SK-N-SH (cell line): ENCODE results near the gene MOCS3. TPM values are rescaled to one million over a fixed set of nuclear protein-coding genes. Genes with fewer than 3 reads are reported as not detected.

Experiments used
- CTCF ChIA-PET: fragments of 300-600, 350-600 bp; formaldehyde crosslinking; extraction: SDS; loops from one replicate; lab custom pipeline; 2021; lab: Yijun Ruan, JAX
- POLR2A ChIA-PET: fragments of 350-600 bp; sonication (Branson Sonifier 250); formaldehyde crosslinking; extraction: SDS; loops from one replicate; lab custom pipeline; 2020; ENCODE audit warnings: antibody characterized with exemption, inconsistent platforms; lab: Yijun Ruan, JAX
- DNase-seq: peaks from one replicate; pipeline ENCODE4 v3.0.0; 2012
- H2AFZ ChIP-seq: fragments of 200-600 bp; sonication (generic); 2 replicates; pipeline ENCODE4 v1.8.1; 2016; ENCODE audit warnings: antibody characterized with exemption, mild to moderate bottlenecking, low read depth
- H3F3A ChIP-seq: fragments of 200-600 bp; sonication (generic); replicated peaks from 2 replicates; pipeline ENCODE3; 2016; ENCODE audit warnings: antibody characterized with exemption, mild to moderate bottlenecking; ENCODE audit not compliant: insufficient read depth
- H3K27ac ChIP-seq, 2 experiments: fragments of 200-500 bp in 1 of 2; fragments of 200-600 bp in 1 of 2; sonication (Bioruptor generic) in 1 of 2; sonication (generic), shearing (Covaris generic) in 1 of 2; 2 replicates each; pipeline versions ENCODE4 v1.5.1 to v1.6.1; 2014 to 2016; ENCODE audit warnings: low read depth in 2 of 2, inconsistent platforms in 1 of 2, low read length in 1 of 2, mild to moderate bottlenecking in 1 of 2, mixed read lengths in 1 of 2
- H3K27me3 ChIP-seq: fragments of 200-600 bp; sonication (generic), shearing (Covaris generic); 2 replicates; pipeline ENCODE4 v1.6.1; 2016; ENCODE audit warnings: mixed run types; ENCODE audit not compliant: insufficient read depth
- H3K36me3 ChIP-seq, 2 experiments: fragments of 200-500 bp in 1 of 2; fragments of 200-600 bp in 1 of 2; sonication (Bioruptor generic) in 1 of 2; sonication (generic) in 1 of 2; replicated peaks in 1 of 2; 2 replicates each; pipeline versions ENCODE3 to v1.5.1; 2014 to 2016; ENCODE audit warnings: low read length in 1 of 2, mild to moderate bottlenecking in 1 of 2; ENCODE audit not compliant: insufficient read depth in 2 of 2, control insufficient read depth in 1 of 2
- H3K4me1 ChIP-seq, 2 experiments: fragments of 200-500 bp in 1 of 2; fragments of 200-600 bp in 1 of 2; sonication (Bioruptor generic) in 1 of 2; sonication (generic), shearing (Covaris generic) in 1 of 2; 2 replicates each; pipeline versions ENCODE4 v1.5.1 to v1.6.1; 2014 to 2016; ENCODE audit warnings: low read depth in 1 of 2, low read length in 1 of 2, mixed run types in 1 of 2; ENCODE audit not compliant: insufficient read depth in 2 of 2, control insufficient read depth in 1 of 2
- H3K4me2 ChIP-seq: fragments of 200-600 bp; sonication (generic), shearing (Covaris generic); 2 replicates; pipeline ENCODE4 v1.6.1; 2017; ENCODE audit warnings: mixed run types
- H3K4me3 ChIP-seq, 2 experiments: fragments of 200-500 bp in 1 of 2; fragments of 200-600 bp in 1 of 2; sonication (Bioruptor generic) in 1 of 2; sonication (generic), shearing (Covaris generic) in 1 of 2; 2 replicates each; pipeline versions ENCODE4 v1.5.1 to v1.8.1; 2014 to 2016; ENCODE audit warnings: low read depth in 2 of 2, inconsistent platforms in 1 of 2, low read length in 1 of 2, mild to moderate bottlenecking in 1 of 2, mixed read lengths in 1 of 2, moderate library complexity in 1 of 2
- H3K79me2 ChIP-seq: fragments of 200-600 bp; sonication (generic); 2 replicates; pipeline ENCODE4 v1.8.1; 2017; ENCODE audit warnings: mild to moderate bottlenecking; ENCODE audit not compliant: insufficient read depth
- H3K9ac ChIP-seq: fragments of 200-600 bp; sonication (generic); 2 replicates; pipeline ENCODE4 v1.6.1; 2017; ENCODE audit warnings: mixed run types
- H3K9me2 ChIP-seq: fragments of 200-600 bp; sonication (generic); 2 replicates; pipeline ENCODE4 v1.6.1; 2017; ENCODE audit warnings: mixed run types
- H3K9me3 ChIP-seq: fragments of 200-600 bp; sonication (generic); 2 replicates; pipeline ENCODE4 v1.6.1; 2017; ENCODE audit warnings: mixed run types, mild to moderate bottlenecking, moderate library complexity
- H4K20me1 ChIP-seq: fragments of 200-600 bp; sonication (generic); 2 replicates; pipeline ENCODE4 v1.6.1; 2017; ENCODE audit warnings: mild to moderate bottlenecking, mixed run types; ENCODE audit not compliant: insufficient read depth
- CHD2 ChIP-seq: fragments of 150-350 bp; IDR thresholded peaks from 2 replicates; pipeline ENCODE4 v1.6.1; 2018; ENCODE audit warnings: low read length; ENCODE audit not compliant: partially characterized antibody
- ELF1 ChIP-seq: IDR thresholded peaks from 2 replicates; pipeline ENCODE4 v1.4.0; 2012
- EP300 ChIP-seq, 2 experiments: IDR thresholded peaks; 2 replicates each; pipeline versions ENCODE4 v1.4.0 to v1.6.1; 2012; ENCODE audit warnings: borderline replicate concordance in 1 of 2, low read depth in 1 of 2, low read length in 1 of 2
- FOSL2 ChIP-seq: IDR thresholded peaks from 2 replicates; pipeline ENCODE4 v1.4.0; 2012; ENCODE audit warnings: low read depth, mild to moderate bottlenecking, moderate library complexity, borderline replicate concordance
- FOXJ3 ChIP-seq: sonication (generic); formaldehyde crosslinking; IDR thresholded peaks from 2 replicates; pipeline ENCODE4 v1.5.1; 2020; ENCODE audit warnings: mild to moderate bottlenecking, missing genetic modification reagents
- FOXM1 ChIP-seq: IDR thresholded peaks from 2 replicates; pipeline ENCODE4 v1.4.0; 2012; ENCODE audit warnings: low read depth, mild to moderate bottlenecking
- JUND ChIP-seq: IDR thresholded peaks from 2 replicates; pipeline ENCODE4 v1.4.0; 2012
- MXI1 ChIP-seq: IDR thresholded peaks from 2 replicates; pipeline ENCODE4 v1.6.1; 2012; ENCODE audit warnings: mild to moderate bottlenecking, low read depth, low read length, improper control_type of control experiment
- NRF1 ChIP-seq: IDR thresholded peaks from 2 replicates; pipeline ENCODE4 v1.6.1; 2012; ENCODE audit warnings: low read depth, mild to moderate bottlenecking, low read length
- POLR2AphosphoS5 ChIP-seq: IDR thresholded peaks from 2 replicates; pipeline ENCODE4 v1.6.1; 2012; ENCODE audit warnings: low read depth, low read length
- RAD21 ChIP-seq: IDR thresholded peaks from 2 replicates; pipeline ENCODE4 v1.6.1; 2012; ENCODE audit warnings: mild to moderate bottlenecking, low read length
- RCOR1 ChIP-seq: fragments of 150-350 bp; IDR thresholded peaks from 2 replicates; pipeline ENCODE4 v1.6.1; 2017; ENCODE audit warnings: antibody characterized with exemption, low read length
- REST ChIP-seq: IDR thresholded peaks from 2 replicates; pipeline ENCODE4 v1.6.1; 2012; ENCODE audit warnings: mild to moderate bottlenecking, low read depth, low read length, moderate library complexity
- RFX5 ChIP-seq: IDR thresholded peaks from 2 replicates; pipeline ENCODE4 v1.6.1; 2012; ENCODE audit warnings: mild to moderate bottlenecking, improper control_type of control experiment, low read length
- RXRA ChIP-seq: IDR thresholded peaks from 2 replicates; pipeline ENCODE4 v1.4.0; 2012; ENCODE audit warnings: low read depth, mild to moderate bottlenecking, borderline replicate concordance
- SIN3A ChIP-seq: IDR thresholded peaks from 2 replicates; pipeline ENCODE4 v1.6.1; 2012; ENCODE audit warnings: low read depth, mild to moderate bottlenecking, low read length, moderate library complexity, borderline replicate concordance
- TAF1 ChIP-seq: IDR thresholded peaks from 2 replicates; pipeline ENCODE4 v1.6.1; 2012; ENCODE audit warnings: low read depth, mild to moderate bottlenecking, low read length, moderate library complexity, borderline replicate concordance
- TCF12 ChIP-seq: IDR thresholded peaks from 2 replicates; pipeline ENCODE4 v1.4.0; 2012
- USF1 ChIP-seq: IDR thresholded peaks from 2 replicates; pipeline ENCODE4 v1.4.0; 2012; ENCODE audit warnings: low read depth, borderline replicate concordance
- WGBS: methylation state at CpG from one replicate; pipeline ENCODE4 v1.1.6; 2017; ENCODE audit warnings: low lambda C conversion rate; 5-methylcytosine and 5-hydroxymethylcytosine counted together
- polyA plus RNA-seq, 3 experiments: library from polyadenylated mRNA; depleted of rRNA; stranded (reverse); fragments of >200 nt; gene quantifications; 2 replicates each; pipeline ENCODE4 v1.2.3, GENCODE V29; 2012
- TF ChIP-seq, protein P1 (sequence below): IDR thresholded peaks from 2 replicates; pipeline ENCODE4 v1.4.0; 2012; ENCODE audit warnings: low read depth

The MOCS3 gene
- polyA plus RNA-seq, 1 of the 3 experiments (the other 2 are of a cell fraction), result 4.0 TPM

- TF ChIP-seq POLR2AphosphoS5 (no peak), TCF12 (no peak), FOXM1 (no peak), EP300 (IDR thresholded peaks at IDR 0.05; ENCODE audit: borderline replicate concordance in 1 of 2, low read depth in 1 of 2, low read length in 1 of 2) (no peak), ELF1 (no peak)
Measured at GRCh38 chr20:50924261-50924920, 34.2 kb upstream of the MOCS3 start (continued).

GRCh38 chr20:50926530-50926929, 32.1 kb upstream of the MOCS3 start:
- Histone ChIP-seq H2AFZ (no peak overlapping the region), H3K27me3 (no peaks in the 10 kb centered on the region)
- TF ChIP-seq USF1 (no peak), FOSL2 (no peak), ELF1 (no peak), TAF1 (no peak), FOXM1 (no peak), FOXJ3 (CRISPR knock-in tag) (no peak), EP300 (IDR thresholded peaks at IDR 0.05; ENCODE audit: borderline replicate concordance in 1 of 2, low read depth in 1 of 2, low read length in 1 of 2) (no peak), MXI1 (no peak), RFX5 (no peak), JUND (no peak), RCOR1 (no peak), NRF1 (no peak), REST (no peak), RXRA (no peak), CHD2 (no peak), RAD21 (no peak), SIN3A (no peak)
- TF ChIP-seq, protein P1, sequence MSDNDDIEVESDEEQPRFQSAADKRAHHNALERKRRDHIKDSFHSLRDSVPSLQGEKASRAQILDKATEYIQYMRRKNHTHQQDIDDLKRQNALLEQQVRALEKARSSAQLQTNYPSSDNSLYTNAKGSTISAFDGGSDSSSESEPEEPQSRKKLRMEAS, result no peak
- TF ChIP-seq, all 33 proteins: peak for 0
- Histone ChIP-seq H3K36me3 (peaks cover 46 to 54% of the 10 kb centered on the region in 2 experiments), H3K9me3 (no peaks in the 10 kb centered on the region), H3K4me2 (no peak overlapping the region), H3K4me3 (no peak overlapping the region), H3K9ac (no peak overlapping the region), H3F3A (peaks cover 12% of the 10 kb centered on the region), H3K4me1 (peaks cover 20 to 24% of the 10 kb centered on the region in 2 experiments; a peak in 3 of 4 replicates), H4K20me1 (peaks cover 77% of the 10 kb centered on the region), H3K79me2 (peaks cover 91% of the 10 kb centered on the region), H3K9me2 (no peaks in the 10 kb centered on the region), H3K27ac (no peak overlapping the region)
- no peak for DNase-seq
- ChIA-PET POLR2A (no interaction called here), CTCF (interaction anchor here (6.3 to 16.1 kb wide), 2 partner anchors 14 to 135 kb away, joined by 137 to 340 read pairs; partner anchors contain the start of gene BCAS4)
- WGBS, result 90% methylated on average over 1 of the region's 1 CpG
